Liver (tissue), 9 donors: ENCODE measurements around the gene CLBA1. TPM values are rescaled to one million over a fixed set of nuclear protein-coding genes. Genes with fewer than 3 reads are reported as not detected.

ENCODE experiments used
- DNase-seq: peaks from one replicate; pipeline ENCODE4 v3.0.0-alpha.2; 2017; ENCODE audit warnings: low spot score
- H3K27ac ChIP-seq, 2 donors: one replicate each; pipeline ENCODE4 v1.7.0; 2013; ENCODE audit warnings: inconsistent platforms in 2 of 2, low read length in 2 of 2, control low read depth in 1 of 2, low read depth in 1 of 2, mild to moderate bottlenecking in 1 of 2
- H3K27me3 ChIP-seq, 4 donors: one replicate each; pipeline versions ENCODE4 v1.6.1 to v1.7.0; 2013; ENCODE audit warnings: low read length in 3 of 4, inconsistent platforms in 1 of 4, mild to moderate bottlenecking in 1 of 4, moderate library complexity in 1 of 4; ENCODE audit not compliant: control insufficient read depth in 4 of 4, insufficient read depth in 4 of 4
- H3K36me3 ChIP-seq, 4 donors: one replicate each; pipeline versions ENCODE4 v1.6.1 to v1.7.0; 2013; ENCODE audit warnings: low read length in 3 of 4, mild to moderate bottlenecking in 3 of 4, low read depth in 1 of 4, moderate library complexity in 1 of 4; ENCODE audit not compliant: control insufficient read depth in 4 of 4, insufficient read depth in 3 of 4
- H3K4me1 ChIP-seq, 4 donors: one replicate each; pipeline versions ENCODE4 v1.6.1 to v1.7.0; 2013; ENCODE audit warnings: low read length in 3 of 4, mild to moderate bottlenecking in 3 of 4, moderate library complexity in 1 of 4; ENCODE audit not compliant: control insufficient read depth in 4 of 4, insufficient read depth in 4 of 4
- H3K4me3 ChIP-seq, 3 donors: one replicate each; pipeline versions ENCODE4 v1.6.1 to v1.7.0; 2013; ENCODE audit warnings: low read length in 3 of 3, control low read depth in 1 of 3, low read depth in 1 of 3, mild to moderate bottlenecking in 1 of 3
- H3K9ac ChIP-seq, 2 donors: one replicate each; pipeline ENCODE4 v1.7.0; 2013; ENCODE audit warnings: low read length in 2 of 2, mild to moderate bottlenecking in 2 of 2, moderate library complexity in 2 of 2, control low read depth in 1 of 2, low read depth in 1 of 2
- H3K9me3 ChIP-seq, 4 donors: one replicate each; pipeline versions ENCODE4 v1.6.1 to v1.7.0; 2013; ENCODE audit warnings: low read length in 3 of 4; ENCODE audit not compliant: control insufficient read depth in 4 of 4
- ATF3 ChIP-seq: IDR thresholded peaks from 2 replicates; pipeline ENCODE4 v1.6.1; 2016; ENCODE audit warnings: antibody characterized with exemption
- CTCF ChIP-seq: fragments of 150-350 bp; IDR thresholded peaks from 2 replicates; pipeline ENCODE4 v1.5.1; 2017; ENCODE audit warnings: improper control_type of control experiment, low read depth, low read length; ENCODE audit not compliant: missing input control
- EGR1 ChIP-seq, 2 donors: IDR thresholded peaks; 2 replicates each; pipeline ENCODE4 v1.6.1; 2016 to 2018; ENCODE audit warnings: antibody characterized with exemption in 2 of 2, low read depth in 2 of 2
- FOXA1 ChIP-seq: IDR thresholded peaks from 2 replicates; pipeline ENCODE4 v1.6.1; 2016; ENCODE audit warnings: antibody characterized with exemption
- FOXA2 ChIP-seq: IDR thresholded peaks from 2 replicates; pipeline ENCODE4 v1.6.1; 2016; ENCODE audit warnings: antibody characterized with exemption
- GABPA ChIP-seq, 2 donors: IDR thresholded peaks in 1 of 2; conservative IDR thresholded peaks in 1 of 2; 2 replicates each; pipeline ENCODE4 v1.6.1; 2016; ENCODE audit warnings: antibody characterized with exemption in 2 of 2, mild to moderate bottlenecking in 1 of 2, moderate library complexity in 1 of 2
- HNF4A ChIP-seq, 2 donors: conservative IDR thresholded peaks; 2 replicates each; pipeline ENCODE4 v1.6.1; 2016; ENCODE audit warnings: antibody characterized with exemption in 2 of 2, mild to moderate bottlenecking in 2 of 2
- HNF4G ChIP-seq: IDR thresholded peaks from 2 replicates; pipeline ENCODE4 v1.6.1; 2016; ENCODE audit warnings: antibody characterized with exemption
- JUND ChIP-seq, 2 donors: IDR thresholded peaks; 2 replicates each; pipeline ENCODE4 v1.6.1; 2016; ENCODE audit warnings: antibody characterized with exemption in 2 of 2
- MAX ChIP-seq: IDR thresholded peaks from 2 replicates; pipeline ENCODE4 v1.6.1; 2016; ENCODE audit warnings: antibody characterized with exemption
- NR2F2 ChIP-seq: IDR thresholded peaks from 2 replicates; pipeline ENCODE4 v1.6.1; 2016; ENCODE audit warnings: antibody characterized with exemption
- RAD21 ChIP-seq, 2 donors: IDR thresholded peaks; 2 replicates each; pipeline ENCODE4 v1.6.1; 2016; ENCODE audit warnings: antibody characterized with exemption in 2 of 2, mild to moderate bottlenecking in 2 of 2
- REST ChIP-seq: IDR thresholded peaks from 2 replicates; pipeline ENCODE4 v1.6.1; 2016; ENCODE audit warnings: antibody characterized with exemption, mild to moderate bottlenecking
- RXRA ChIP-seq, 2 donors: IDR thresholded peaks; 2 replicates each; pipeline ENCODE4 v1.6.1; 2017 to 2018; ENCODE audit warnings: antibody characterized with exemption in 2 of 2, mild to moderate bottlenecking in 1 of 2
- SP1 ChIP-seq: IDR thresholded peaks from 2 replicates; pipeline ENCODE4 v1.6.1; 2018; ENCODE audit warnings: antibody characterized with exemption, mild to moderate bottlenecking
- TAF1 ChIP-seq: conservative IDR thresholded peaks from 2 replicates; pipeline ENCODE4 v1.6.1; 2016; ENCODE audit warnings: antibody characterized with exemption, mild to moderate bottlenecking
- YY1 ChIP-seq: IDR thresholded peaks from 2 replicates; pipeline ENCODE4 v1.6.1; 2016; ENCODE audit warnings: antibody characterized with exemption, mild to moderate bottlenecking
- ZBTB33 ChIP-seq: IDR thresholded peaks from 2 replicates; pipeline ENCODE4 v1.6.1; 2016; ENCODE audit warnings: antibody characterized with exemption
- WGBS: extraction: QIAGEN DNeasy Blood & Tissue Kit; methylation state at CpG from one replicate; pipeline ENCODE4 v1.1.7; 2013; 5-methylcytosine and 5-hydroxymethylcytosine counted together
- polyA plus RNA-seq, 2 donors: library from polyadenylated mRNA; stranded (reverse) in 1 of 2; unstranded in 1 of 2; fragments of 200-250 nt in 1 of 2; fragments of >200 nt in 1 of 2; fragmentation: Nextera tagmentation in 1 of 2; extraction: Ambion mirVana in 1 of 2; gene quantifications; one replicate each; pipeline versions ENCODE4 v1.2.1 to v1.2.3, GENCODE V29; 2013 to 2015
- total RNA-seq, 2 donors: library from RNA; depleted of rRNA; stranded (reverse); fragments of >200 nt; gene quantifications; one replicate each; pipeline ENCODE4 v1.2.3, GENCODE V29; 2014
- donor health status: healthy.
- donor health status: healthy.
- donor health status: healthy.
- donor health status: healthy.
- donor health status: healthy.

Gene CLBA1
- total and polyA plus RNA-seq, 4 donors, result 0.98 to 3.9 (median 2.3) TPM

- 93% methylated on average over 7 of the region's 7 CpGs for WGBS
- no peak overlapping the region for H3K27ac ChIP-seq
- H3K36me3 ChIP-seq, result peaks cover 0 to 14% (median 3%) of the 10 kb centered on the region in 4 donors
- no peak for DNase-seq
- H3K9me3 ChIP-seq, result no peaks in the 10 kb centered on the region
- no peak overlapping the region for H3K9ac ChIP-seq
- H3K27me3 ChIP-seq, result no peaks in the 10 kb centered on the region
- TF ChIP-seq FOXA1 (no peak), FOXA2 (no peak), JUND (IDR thresholded peaks at IDR 0.05) (no peak), HNF4G (no peak)
- no peak overlapping the region for H3K4me3 ChIP-seq
- H3K4me1 ChIP-seq, result peaks cover 1 to 12% (median 9%) of the 10 kb centered on the region in 4 donors
These were observed 4.3 kb downstream of the CLBA1 start for GRCh38 chr14:104989951-104990303.

- no peak for TF ChIP-seq ATF3
- TF ChIP-seq EGR1 (IDR thresholded peaks at IDR 0.05; ENCODE audit: low read depth in 2 of 2), result no peak
- no peak for TF ChIP-seq HNF4G
- no peak for TF ChIP-seq RAD21 (IDR thresholded peaks at IDR 0.05)
- no peak for TF ChIP-seq TAF1
- TF ChIP-seq CTCF, result no peak
- no peak for TF ChIP-seq GABPA (IDR thresholded peaks at IDR 0.05 in 1 of 2, conservative IDR thresholded peaks at IDR 0.05 in 1 of 2)
- TF ChIP-seq ZBTB33, result no peak
- no peak for TF ChIP-seq MAX
- TF ChIP-seq NR2F2, result no peak
- TF ChIP-seq RXRA (IDR thresholded peaks at IDR 0.05), result no peak
- no peak for TF ChIP-seq FOXA1
- TF ChIP-seq FOXA2, result no peak
- no peak for TF ChIP-seq YY1
- no peak for TF ChIP-seq JUND (IDR thresholded peaks at IDR 0.05)
- H3K27me3 ChIP-seq, result no peaks in the 10 kb centered on the region
- peaks cover 0 to 14% (median 3%) of the 10 kb centered on the region in 4 donors for H3K36me3 ChIP-seq
- peaks cover 0 to 1% (median 0%) of the 10 kb centered on the region in 4 donors for H3K4me1 ChIP-seq
- H3K4me3 ChIP-seq, result no peak overlapping the region
- no peak overlapping the region for H3K9ac ChIP-seq
- H3K9me3 ChIP-seq, result no peaks in the 10 kb centered on the region
- H3K27ac ChIP-seq, result no peak overlapping the region
- 96% methylated on average over 34 of the region's 34 CpGs for WGBS
- DNase-seq, result no peak
These were observed 6.3 kb downstream of the CLBA1 start for GRCh38 chr14:104991896-104992230.

GRCh38 chr14:104992501-104992900 is 6.9 kb downstream of the CLBA1 start:
- no peak for DNase-seq
- H3K36me3 ChIP-seq, result peaks cover 0 to 14% (median 3%) of the 10 kb centered on the region in 4 donors
- no peak overlapping the region for H3K9ac ChIP-seq
- H3K9me3 ChIP-seq, result no peaks in the 10 kb centered on the region
- no peak overlapping the region for H3K27ac ChIP-seq
- H3K4me3 ChIP-seq, result no peak overlapping the region
- 97% methylated on average over 11 of the region's 11 CpGs for WGBS
- H3K27me3 ChIP-seq, result no peaks in the 10 kb centered on the region
- no peaks in the 10 kb centered on the region for H3K4me1 ChIP-seq
- TF ChIP-seq RAD21 (IDR thresholded peaks at IDR 0.05) (no peak), SP1 (no peak), MAX (no peak), HNF4A (conservative IDR thresholded peaks at IDR 0.05) (no peak), GABPA (IDR thresholded peaks at IDR 0.05 in 1 of 2, conservative IDR thresholded peaks at IDR 0.05 in 1 of 2) (no peak), FOXA1 (no peak), NR2F2 (no peak), YY1 (no peak), JUND (IDR thresholded peaks at IDR 0.05) (no peak), EGR1 (IDR thresholded peaks at IDR 0.05; ENCODE audit: low read depth in 2 of 2) (no peak), RXRA (IDR thresholded peaks at IDR 0.05) (no peak), ATF3 (no peak), REST (no peak)
